ENCODE data around the gene PGP. TPM values are rescaled to one million over a fixed set of nuclear protein-coding genes. Genes with fewer than 3 reads are reported as not detected.

PGP gene
- total RNA-seq, 1 donor from 2014 or later = 31.5 TPM

GRCh38 chr16:2179107-2179501 lies 35.5 kb downstream of the PGP start:
- Mint-ChIP-seq H3K36me3 (ENCODE audit: low read depth, unreplicated experiment) (peaks cover 14% of the 10 kb centered on the region), H3K4me1 (ENCODE audit: unreplicated experiment) (peaks cover under 1% of the 10 kb centered on the region), H3K27me3 (ENCODE audit: unreplicated experiment) (peaks cover 17% of the 10 kb centered on the region), H3K9me3 (ENCODE audit: unreplicated experiment) (no peaks in the 10 kb centered on the region), H3K27ac (ENCODE audit: unreplicated experiment) (no peak overlapping the region), H3K4me3 (ENCODE audit: unreplicated experiment) (no peak overlapping the region)
- TF ChIP-seq CTCF (IDR thresholded peaks at IDR 0.05; ENCODE audit: unreplicated experiment) = no peak
- DNase-seq (ENCODE audit: low spot score) = no peak

- DNase-seq (ENCODE audit: low spot score) = peak; percentile 72
- no peak for TF ChIP-seq CTCF (IDR thresholded peaks at IDR 0.05; ENCODE audit: unreplicated experiment)
- Mint-ChIP-seq H3K36me3 (ENCODE audit: low read depth, unreplicated experiment) (peaks cover 16% of the 10 kb centered on the region), H3K27me3 (ENCODE audit: unreplicated experiment) (peaks cover 16% of the 10 kb centered on the region), H3K27ac (ENCODE audit: unreplicated experiment) (no peak overlapping the region), H3K9me3 (ENCODE audit: unreplicated experiment) (no peaks in the 10 kb centered on the region), H3K4me1 (ENCODE audit: unreplicated experiment) (peaks cover 3% of the 10 kb centered on the region), H3K4me3 (ENCODE audit: unreplicated experiment) (no peak overlapping the region)
These were observed 36.1 kb downstream of the PGP start for GRCh38 chr16:2178321-2179106.

GRCh38 chr16:2177561-2177960 lies 37.1 kb downstream of the PGP start:
- TF ChIP-seq CTCF (IDR thresholded peaks at IDR 0.05; ENCODE audit: unreplicated experiment) = no peak
- DNase-seq (ENCODE audit: low spot score) = no peak
- peaks cover 19% of the 10 kb centered on the region for H3K36me3 Mint-ChIP-seq (ENCODE audit: low read depth, unreplicated experiment)
- H3K9me3 Mint-ChIP-seq (ENCODE audit: unreplicated experiment) = no peaks in the 10 kb centered on the region
- no peak overlapping the region for H3K27ac Mint-ChIP-seq (ENCODE audit: unreplicated experiment)
- peak overlapping the region; percentile 67 for H3K4me3 Mint-ChIP-seq (ENCODE audit: unreplicated experiment)
- H3K27me3 Mint-ChIP-seq (ENCODE audit: unreplicated experiment) = peaks cover 17% of the 10 kb centered on the region
- H3K4me1 Mint-ChIP-seq (ENCODE audit: unreplicated experiment) = peaks cover 3% of the 10 kb centered on the region

GRCh38 chr16:2177101-2177500 lies 37.5 kb downstream of the PGP start:
- no peak for DNase-seq (ENCODE audit: low spot score)
- H3K27ac Mint-ChIP-seq (ENCODE audit: unreplicated experiment) = no peak overlapping the region
- no peak for TF ChIP-seq CTCF (IDR thresholded peaks at IDR 0.05; ENCODE audit: unreplicated experiment)
- H3K4me1 Mint-ChIP-seq (ENCODE audit: unreplicated experiment) = peaks cover 4% of the 10 kb centered on the region
- H3K36me3 Mint-ChIP-seq (ENCODE audit: low read depth, unreplicated experiment) = peaks cover 15% of the 10 kb centered on the region
- peaks cover 12% of the 10 kb centered on the region for H3K27me3 Mint-ChIP-seq (ENCODE audit: unreplicated experiment)
- peak overlapping the region; percentile 67 for H3K4me3 Mint-ChIP-seq (ENCODE audit: unreplicated experiment)
- no peaks in the 10 kb centered on the region for H3K9me3 Mint-ChIP-seq (ENCODE audit: unreplicated experiment)

- no peak for TF ChIP-seq CTCF (IDR thresholded peaks at IDR 0.05; ENCODE audit: unreplicated experiment)
- no peak overlapping the region for H3K4me3 Mint-ChIP-seq (ENCODE audit: unreplicated experiment)
These were observed 38.6 kb downstream of the PGP start for GRCh38 chr16:2176047-2176446.

More at GRCh38 chr16:2176047-2176446, 38.6 kb downstream of the PGP start:
- Mint-ChIP-seq H3K4me1 (ENCODE audit: unreplicated experiment) (peaks cover 7% of the 10 kb centered on the region), H3K36me3 (ENCODE audit: low read depth, unreplicated experiment) (peaks cover 14% of the 10 kb centered on the region), H3K27me3 (ENCODE audit: unreplicated experiment) (peaks cover 8% of the 10 kb centered on the region), H3K9me3 (ENCODE audit: unreplicated experiment) (no peaks in the 10 kb centered on the region), H3K27ac (ENCODE audit: unreplicated experiment) (no peak overlapping the region)
- DNase-seq (ENCODE audit: low spot score) = no peak

All from endothelial cell (in vitro differentiated cells).